T-helper 1 cell treated with Interleukin-12 subunit alpha and Interleukin-12 subunit beta and Interleukin-4 antibody, amounts not matched to agents 30 μg/mL and 1 μg/mL, for 36 hours (primary cell): ENCODE data around the gene PPP4C.
A peak's percentile ranks its signal among the peaks of the same experiment; 100 is the strongest.

Experiments
- H3K27ac Mint-ChIP-seq: one replicate; pipeline ENCODE4 v1.8.0; 2021; ENCODE audit warnings: mild to moderate bottlenecking, mixed read lengths
- H3K27me3 Mint-ChIP-seq: one replicate; pipeline ENCODE4 v1.8.0; 2021; ENCODE audit warnings: low read depth, mixed read lengths
- H3K36me3 Mint-ChIP-seq: one replicate; pipeline ENCODE4 v1.8.0; 2021; ENCODE audit warnings: low read depth, mixed read lengths
- H3K4me1 Mint-ChIP-seq: one replicate; pipeline ENCODE4 v1.8.0; 2021; ENCODE audit warnings: low read depth, mixed read lengths
- H3K4me3 Mint-ChIP-seq: one replicate; pipeline ENCODE4 v1.8.0; 2021; ENCODE audit warnings: mild to moderate bottlenecking, moderate library complexity, mixed read lengths
- H3K9me3 Mint-ChIP-seq: one replicate; pipeline ENCODE4 v1.8.0; 2021; ENCODE audit warnings: mixed read lengths

Gene PPP4C

DNA sequence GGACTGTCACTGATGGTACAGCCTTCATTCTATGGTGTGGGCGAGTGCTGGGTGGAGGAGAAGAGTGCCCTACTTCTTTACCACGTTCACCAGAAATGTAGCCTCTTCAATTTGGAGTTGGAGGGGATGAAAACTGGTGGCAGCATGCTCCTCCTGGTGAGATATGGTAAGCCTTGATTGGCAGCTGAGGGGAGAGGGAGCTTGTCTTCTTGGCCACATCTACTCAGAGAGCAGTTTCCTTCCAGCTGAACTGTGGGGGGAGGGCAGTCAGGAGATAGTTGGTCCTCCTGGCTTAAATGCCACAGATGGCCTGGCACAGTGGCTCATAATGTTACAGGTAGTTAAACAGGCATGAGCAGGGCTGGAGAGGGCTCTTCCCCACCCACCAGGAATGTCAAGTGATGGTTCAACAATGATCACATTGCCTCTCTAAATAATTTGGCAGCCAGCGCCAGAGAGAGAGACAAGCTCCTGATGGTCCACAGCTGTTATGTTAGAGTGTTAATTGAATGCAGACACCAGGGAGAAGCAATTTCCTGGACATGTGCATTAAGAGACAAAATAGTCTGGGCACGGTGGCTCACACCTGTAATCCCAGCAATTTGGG is 56.2 kb downstream of the PPP4C start:
- Mint-ChIP-seq H3K9me3 (peaks cover 3% of the 10 kb centered on the region), H3K27me3 (no peaks in the 10 kb centered on the region), H3K36me3 (peaks cover 8% of the 10 kb centered on the region), H3K4me1 (peaks cover 20% of the 10 kb centered on the region), H3K27ac (peak overlapping the region; percentile 46), H3K4me3 (no peak overlapping the region)

DNA sequence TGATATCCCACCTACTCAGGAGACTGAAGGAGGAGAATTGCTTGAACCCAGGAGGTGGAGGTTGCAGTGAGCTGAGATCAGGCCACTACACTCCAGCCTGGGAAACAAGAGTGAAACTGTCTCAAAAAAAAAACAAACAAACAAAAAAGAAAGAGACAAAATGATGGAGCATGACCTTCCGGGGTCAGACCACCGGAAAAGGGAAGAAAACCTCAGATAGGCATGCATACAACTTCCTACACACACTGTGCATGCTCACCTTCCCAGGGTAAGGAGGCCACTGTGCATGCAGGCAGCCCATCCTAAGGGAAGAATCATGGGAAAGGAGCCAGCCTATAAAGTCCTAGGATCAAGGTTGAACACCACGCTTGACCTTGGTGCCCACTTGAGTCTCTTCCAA is 56.8 kb downstream of the PPP4C start:
- no peak overlapping the region for H3K27ac Mint-ChIP-seq
- H3K4me1 Mint-ChIP-seq = peaks cover 23% of the 10 kb centered on the region
- H3K36me3 Mint-ChIP-seq = peaks cover 8% of the 10 kb centered on the region
- H3K4me3 Mint-ChIP-seq = no peak overlapping the region
- H3K9me3 Mint-ChIP-seq = peaks cover 3% of the 10 kb centered on the region
- H3K27me3 Mint-ChIP-seq = no peaks in the 10 kb centered on the region
